BE2C (cell line): ENCODE results near the gene TRPC3.
A peak's percentile ranks its signal among the peaks of the same experiment; 100 is the strongest.

ENCODE experiments used
- DNase-seq: peaks from one replicate; pipeline ENCODE4 v3.0.0-alpha.2; 2020
- H3K27me3 ChIP-seq: fragments of 250-450 bp; sonication (Bioruptor Pico); 2 replicates; pipeline ENCODE4 v1.5.1; 2020; ENCODE audit warnings: mild to moderate bottlenecking
- H3K36me3 ChIP-seq: fragments of 250-450 bp; sonication (Bioruptor Pico); 2 replicates; pipeline ENCODE4 v1.5.1; 2020; ENCODE audit warnings: mild to moderate bottlenecking
- H3K4me1 ChIP-seq: fragments of 250-450 bp; sonication (Bioruptor Pico); 2 replicates; pipeline ENCODE4 v1.5.1; 2020
- H3K4me3 ChIP-seq: 2 replicates; pipeline ENCODE4 v1.5.1; 2011; ENCODE audit warnings: low read depth, low read length
- H3K9me3 ChIP-seq: fragments of 250-450 bp; sonication (Bioruptor Pico); 2 replicates; pipeline ENCODE4 v1.5.1; 2020
- TF ChIP-seq, protein P1 (sequence below): IDR thresholded peaks from 2 replicates; pipeline ENCODE4 v1.5.1; 2012; ENCODE audit warnings: mild to moderate bottlenecking, low read depth, low read length

TRPC3 gene

DNA sequence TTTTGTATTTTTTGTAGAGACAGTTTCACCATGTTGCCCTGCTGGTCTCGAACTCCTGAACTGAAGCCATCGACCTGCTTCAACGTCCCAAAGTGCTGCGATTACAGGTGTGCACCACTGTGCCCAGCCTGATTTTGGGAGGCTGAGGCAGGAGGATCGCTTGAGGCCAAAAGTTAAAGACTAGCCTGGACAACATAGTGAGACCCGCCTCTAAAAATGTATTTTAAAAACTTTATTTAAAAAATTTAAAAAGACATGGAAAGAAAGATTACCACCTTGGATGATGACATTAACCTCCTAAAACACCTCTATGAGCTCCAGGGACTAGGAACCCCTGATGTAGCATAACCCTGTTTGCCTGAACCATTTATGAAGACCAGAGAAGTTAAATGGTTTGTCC, 75.8 kb downstream of the TRPC3 start:
- Histone ChIP-seq H3K36me3 (no peaks in the 10 kb centered on the region), H3K9me3 (no peaks in the 10 kb centered on the region), H3K4me1 (no peaks in the 10 kb centered on the region), H3K4me3 (no peak overlapping the region), H3K27me3 (peaks cover 11% of the 10 kb centered on the region)
- TF ChIP-seq, protein P1, sequence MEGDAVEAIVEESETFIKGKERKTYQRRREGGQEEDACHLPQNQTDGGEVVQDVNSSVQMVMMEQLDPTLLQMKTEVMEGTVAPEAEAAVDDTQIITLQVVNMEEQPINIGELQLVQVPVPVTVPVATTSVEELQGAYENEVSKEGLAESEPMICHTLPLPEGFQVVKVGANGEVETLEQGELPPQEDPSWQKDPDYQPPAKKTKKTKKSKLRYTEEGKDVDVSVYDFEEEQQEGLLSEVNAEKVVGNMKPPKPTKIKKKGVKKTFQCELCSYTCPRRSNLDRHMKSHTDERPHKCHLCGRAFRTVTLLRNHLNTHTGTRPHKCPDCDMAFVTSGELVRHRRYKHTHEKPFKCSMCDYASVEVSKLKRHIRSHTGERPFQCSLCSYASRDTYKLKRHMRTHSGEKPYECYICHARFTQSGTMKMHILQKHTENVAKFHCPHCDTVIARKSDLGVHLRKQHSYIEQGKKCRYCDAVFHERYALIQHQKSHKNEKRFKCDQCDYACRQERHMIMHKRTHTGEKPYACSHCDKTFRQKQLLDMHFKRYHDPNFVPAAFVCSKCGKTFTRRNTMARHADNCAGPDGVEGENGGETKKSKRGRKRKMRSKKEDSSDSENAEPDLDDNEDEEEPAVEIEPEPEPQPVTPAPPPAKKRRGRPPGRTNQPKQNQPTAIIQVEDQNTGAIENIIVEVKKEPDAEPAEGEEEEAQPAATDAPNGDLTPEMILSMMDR, result no peak
- DNase-seq, result no peak

DNA sequence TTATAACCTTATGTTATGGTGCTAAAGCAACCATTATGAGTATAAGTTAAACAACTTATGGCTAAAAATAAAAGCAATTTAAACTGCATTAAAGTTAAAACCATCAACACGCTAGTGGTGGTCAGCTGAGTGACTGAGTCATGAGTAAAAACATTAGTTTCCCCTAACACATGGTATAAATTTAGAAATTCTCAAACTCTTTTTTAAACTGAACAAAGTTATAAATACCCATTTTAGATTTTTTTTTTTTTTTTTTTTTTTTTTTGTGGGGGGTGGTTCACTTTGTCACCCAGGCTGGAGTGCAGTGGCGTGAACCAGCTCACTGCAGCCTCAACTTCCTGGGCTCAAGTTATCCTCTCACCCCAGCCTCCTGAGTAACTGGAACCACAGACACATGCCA, 76.2 kb downstream of the TRPC3 start:
- Histone ChIP-seq H3K4me3 (no peak overlapping the region), H3K4me1 (no peaks in the 10 kb centered on the region), H3K9me3 (no peaks in the 10 kb centered on the region), H3K36me3 (no peaks in the 10 kb centered on the region), H3K27me3 (peaks cover 11% of the 10 kb centered on the region)
- no peak for DNase-seq
- TF ChIP-seq, protein P1, result no peak

DNA sequence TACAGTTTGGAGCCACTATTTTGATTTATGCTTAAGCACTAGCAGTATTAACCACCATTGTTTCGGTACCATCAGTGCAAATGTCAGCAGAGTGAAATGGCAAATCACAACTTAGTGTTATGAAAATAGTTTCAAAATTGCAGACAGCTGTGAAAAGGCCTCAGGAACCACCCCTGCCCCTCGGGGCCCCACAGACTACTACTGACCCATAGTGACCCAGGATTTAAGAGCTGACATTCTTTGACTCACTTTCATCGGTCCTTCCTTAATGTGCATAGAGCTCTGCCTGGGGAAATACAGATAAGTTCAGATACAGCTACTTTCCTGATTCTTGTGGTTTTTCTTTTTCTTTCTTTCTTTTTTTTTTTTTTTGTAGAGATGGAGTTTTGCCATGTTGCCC, 78.3 kb downstream of the TRPC3 start:
- Histone ChIP-seq H3K27me3 (peaks cover 5% of the 10 kb centered on the region; the same call in 1 of the 2 replicates), H3K4me1 (no peaks in the 10 kb centered on the region), H3K9me3 (no peaks in the 10 kb centered on the region), H3K4me3 (no peak overlapping the region), H3K36me3 (no peaks in the 10 kb centered on the region)
- no peak for DNase-seq
- TF ChIP-seq, protein P1, result no peak

DNA sequence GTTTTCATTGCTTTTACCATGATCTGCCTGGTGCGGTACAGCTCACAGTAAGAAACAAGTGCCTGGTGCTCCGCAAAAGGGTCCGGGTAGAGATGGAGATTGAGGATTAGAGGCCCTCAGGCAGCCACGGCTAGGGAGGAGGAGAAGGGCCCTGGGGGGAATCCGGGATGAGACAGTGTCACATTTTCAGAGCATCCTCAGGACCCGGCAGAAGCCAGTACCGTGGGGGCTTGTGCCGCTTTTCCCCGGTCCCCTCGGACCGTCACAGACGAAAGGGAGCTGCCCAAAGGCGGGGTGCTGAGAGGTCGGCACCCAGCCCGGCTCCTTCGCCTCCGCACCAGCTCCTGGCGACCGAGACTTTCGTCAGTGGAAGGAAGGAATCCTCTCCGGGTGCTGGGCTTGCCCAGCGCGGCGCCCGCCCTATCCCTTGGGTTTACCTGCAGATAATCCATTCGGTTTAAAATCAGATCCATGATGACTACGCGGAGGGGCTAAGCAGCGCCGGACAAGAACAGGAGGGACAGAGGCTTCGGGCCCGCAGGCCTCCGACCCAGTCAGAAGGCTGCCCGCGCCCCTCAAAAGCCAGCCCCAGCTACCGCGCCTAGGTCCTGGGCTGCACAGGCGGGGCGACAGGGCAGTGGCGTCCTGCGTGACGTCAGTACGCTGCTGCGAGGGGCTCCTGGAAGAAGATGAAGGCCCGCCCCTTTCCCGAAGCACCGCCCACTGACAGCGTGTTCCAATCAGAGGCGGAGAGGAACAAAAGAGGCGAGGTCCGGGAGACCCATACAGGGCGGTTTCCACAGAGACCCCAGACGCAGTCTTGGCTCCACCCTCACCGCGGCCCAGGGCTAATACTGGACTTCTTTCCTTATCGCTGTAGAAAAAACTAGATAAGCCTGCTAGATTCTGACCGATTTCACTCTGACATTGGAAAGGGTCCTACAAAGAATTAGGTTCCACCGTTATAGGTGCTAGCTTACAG, 81.7 kb downstream of the TRPC3 start, which contains the start of gene BBS7:
TSS of gene BBS7 (minus strand) at position 634 of the 982 bp plus-strand sequence. CDS start at position 473, 161 bp downstream.
- H3K4me1 ChIP-seq, result no peaks in the 10 kb centered on the region

DNA sequence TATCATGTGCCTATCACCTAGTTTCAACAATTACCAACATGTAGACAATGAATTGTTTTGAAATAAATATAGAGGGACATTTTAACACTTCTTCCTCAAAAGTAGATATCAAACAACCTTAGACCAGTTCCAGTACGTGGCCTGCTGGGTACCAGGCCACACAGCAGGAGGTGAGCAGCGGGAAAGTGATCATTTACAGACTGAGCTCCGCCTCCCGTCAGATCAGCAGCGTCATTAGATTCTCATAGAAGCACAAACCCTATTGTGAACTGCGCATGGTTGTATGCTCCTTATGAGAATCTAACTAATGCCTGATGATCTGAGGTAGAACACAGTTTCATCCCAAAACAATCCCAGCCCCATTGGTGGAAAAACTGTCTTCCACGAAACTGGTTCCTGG, 88.1 kb downstream of the TRPC3 start:
- TF ChIP-seq, protein P1, result no peak
- peaks cover 3% of the 10 kb centered on the region; the same call in 1 of the 2 replicates for H3K36me3 ChIP-seq
- no peak for DNase-seq

More for the DNA sequence above, 81.7 kb downstream of the TRPC3 start, which contains the start of gene BBS7:
- no peaks in the 10 kb centered on the region; the same call in 1 of the 2 replicates for H3K27me3 ChIP-seq
- peak within 1 kb of the TSS; percentile 88 for H3K4me3 ChIP-seq
- no peaks in the 10 kb centered on the region for H3K36me3 ChIP-seq
- H3K9me3 ChIP-seq, result no peaks in the 10 kb centered on the region
- TF ChIP-seq, protein P1, result no peak
- peak; percentile 99 for DNase-seq

DNA sequence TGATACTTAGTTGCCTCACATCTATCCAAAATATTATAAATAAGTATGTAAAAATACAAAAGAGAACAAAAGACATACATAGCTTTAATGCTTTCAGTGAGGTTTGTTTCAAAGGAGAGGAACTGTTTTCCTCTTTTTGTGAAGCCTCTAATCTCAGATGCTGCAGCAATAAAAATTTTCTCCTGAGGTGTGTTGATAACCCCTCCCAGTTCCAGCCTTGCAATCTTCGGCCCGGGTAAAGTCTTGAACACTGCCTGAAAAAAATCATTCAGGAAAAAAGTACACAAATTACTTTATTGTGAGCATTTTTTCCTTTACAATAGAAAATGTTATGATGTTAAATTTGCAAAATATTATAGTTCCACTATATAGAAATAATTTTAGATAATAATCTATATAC, 90.4 kb downstream of the TRPC3 start:
- Histone ChIP-seq H3K9me3 (no peaks in the 10 kb centered on the region), H3K4me1 (no peaks in the 10 kb centered on the region), H3K36me3 (peaks cover 3% of the 10 kb centered on the region; the same call in 1 of the 2 replicates), H3K27me3 (no peaks in the 10 kb centered on the region), H3K4me3 (no peak overlapping the region)
- TF ChIP-seq, protein P1, result no peak
- no peak for DNase-seq

More for the DNA sequence above, 88.1 kb downstream of the TRPC3 start:
- no peaks in the 10 kb centered on the region for H3K27me3 ChIP-seq
- no peaks in the 10 kb centered on the region for H3K9me3 ChIP-seq
- H3K4me1 ChIP-seq, result no peaks in the 10 kb centered on the region
- no peak overlapping the region for H3K4me3 ChIP-seq
